Activated CD4-positive, alpha-beta T cell treated with anti-CD3 and anti-CD28 coated beads, Interleukin-2, amount 50 U/mL, for 16 hours (primary cell): ENCODE data around the gene SRSF6.
"Not testable (repeated sequence)": the region's sequence is repeated elsewhere in the genome, so short reads cannot be mapped to it uniquely, and the experiment has no call there.

Source experiments
- DNase-seq: peaks from one replicate; pipeline ENCODE4 v3.0.0-alpha.2; 2020

Gene SRSF6

GRCh38 chr20:43457640-43458421 lies at the start of gene SRSF6:
SRSF6 (plus strand) TSS chr20:43457896; CDS start chr20:43458034, 138 bp downstream.
- DNase-seq: peak; percentile 93

- DNase-seq: peak; percentile 35
Measured at GRCh38 chr20:43408848-43409576, 48.7 kb upstream of the SRSF6 start.

- DNase-seq: no peak
Measured at GRCh38 chr20:43409577-43409913, 48.2 kb upstream of the SRSF6 start.

GRCh38 chr20:43415661-43416430 lies 41.9 kb upstream of the SRSF6 start:
- no peak for DNase-seq

- no peak for DNase-seq
Measured at GRCh38 chr20:43416591-43417228, 41.0 kb upstream of the SRSF6 start.

- DNase-seq: no peak
Measured at GRCh38 chr20:43420192-43420591, 37.5 kb upstream of the SRSF6 start.

- DNase-seq: not testable (repeated sequence)
Measured at GRCh38 chr20:43420913-43421312, 36.8 kb upstream of the SRSF6 start.

- DNase-seq: no peak
Measured at GRCh38 chr20:43426172-43426571, 31.5 kb upstream of the SRSF6 start.

GRCh38 chr20:43430265-43431133 lies 27.2 kb upstream of the SRSF6 start:
- no peak for DNase-seq

- DNase-seq: no peak
Measured at GRCh38 chr20:43431134-43431519, 26.6 kb upstream of the SRSF6 start.

GRCh38 chr20:43432498-43432897 lies 25.2 kb upstream of the SRSF6 start:
- DNase-seq: no peak

- DNase-seq: no peak
Measured at GRCh38 chr20:43433250-43433854, 24.3 kb upstream of the SRSF6 start.

- no peak for DNase-seq
Measured at GRCh38 chr20:43434565-43434964, 23.1 kb upstream of the SRSF6 start.

- no peak for DNase-seq
Measured at GRCh38 chr20:43438578-43439316, 18.9 kb upstream of the SRSF6 start.

GRCh38 chr20:43440531-43440930 lies 17.2 kb upstream of the SRSF6 start:
- no peak for DNase-seq

GRCh38 chr20:43442282-43442880 lies 15.3 kb upstream of the SRSF6 start:
- no peak for DNase-seq

GRCh38 chr20:43444107-43444506 lies 13.6 kb upstream of the SRSF6 start:
- DNase-seq: no peak

GRCh38 chr20:43446361-43446879 lies 11.3 kb upstream of the SRSF6 start:
- DNase-seq: no peak

- not testable (repeated sequence) for DNase-seq
Measured at GRCh38 chr20:43448431-43448747, 9.3 kb upstream of the SRSF6 start.
